Mammary epithelial cell (primary cell): ENCODE results near the gene ACAA2.

Experiments used
- EZH2 ChIP-seq: IDR thresholded peaks from 2 replicates; pipeline ENCODE4 v1.6.1; 2012; ENCODE audit warnings: low read length, inconsistent platforms, borderline replicate concordance
- TF ChIP-seq, protein P1 (sequence below), 2 donors: IDR thresholded peaks in 1 of 2; conservative IDR thresholded peaks in 1 of 2; 2 replicates each; pipeline ENCODE4 v1.5.1; 2011 to 2012; ENCODE audit warnings: inconsistent platforms in 2 of 2, low read length in 2 of 2, mild to moderate bottlenecking in 2 of 2, control low read depth in 1 of 2, low read depth in 1 of 2; ENCODE audit not compliant: insufficient read depth in 1 of 2; ENCODE audit errors: extremely low read depth in 1 of 2

DNA sequence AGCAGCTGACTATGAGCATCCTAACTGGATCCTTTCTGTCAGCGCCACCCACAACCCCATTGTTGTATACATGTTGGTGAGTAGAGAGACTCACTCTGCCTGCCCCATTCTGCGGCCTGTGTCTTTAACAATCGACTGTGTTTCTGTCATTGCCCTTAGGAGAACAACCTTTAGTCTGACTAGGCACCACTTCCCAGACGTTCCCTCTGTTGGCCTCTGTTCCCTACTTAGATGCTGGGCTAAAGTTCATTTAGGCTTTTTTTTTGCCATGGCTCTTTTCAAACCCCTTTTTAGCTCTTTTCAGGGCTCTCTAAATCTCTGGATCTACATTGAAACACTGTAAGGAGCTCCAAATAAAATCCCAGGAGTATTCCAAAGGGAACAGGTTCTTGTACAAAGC, 20.5 kb upstream of the ACAA2 start:
- TF ChIP-seq, protein P1, sequence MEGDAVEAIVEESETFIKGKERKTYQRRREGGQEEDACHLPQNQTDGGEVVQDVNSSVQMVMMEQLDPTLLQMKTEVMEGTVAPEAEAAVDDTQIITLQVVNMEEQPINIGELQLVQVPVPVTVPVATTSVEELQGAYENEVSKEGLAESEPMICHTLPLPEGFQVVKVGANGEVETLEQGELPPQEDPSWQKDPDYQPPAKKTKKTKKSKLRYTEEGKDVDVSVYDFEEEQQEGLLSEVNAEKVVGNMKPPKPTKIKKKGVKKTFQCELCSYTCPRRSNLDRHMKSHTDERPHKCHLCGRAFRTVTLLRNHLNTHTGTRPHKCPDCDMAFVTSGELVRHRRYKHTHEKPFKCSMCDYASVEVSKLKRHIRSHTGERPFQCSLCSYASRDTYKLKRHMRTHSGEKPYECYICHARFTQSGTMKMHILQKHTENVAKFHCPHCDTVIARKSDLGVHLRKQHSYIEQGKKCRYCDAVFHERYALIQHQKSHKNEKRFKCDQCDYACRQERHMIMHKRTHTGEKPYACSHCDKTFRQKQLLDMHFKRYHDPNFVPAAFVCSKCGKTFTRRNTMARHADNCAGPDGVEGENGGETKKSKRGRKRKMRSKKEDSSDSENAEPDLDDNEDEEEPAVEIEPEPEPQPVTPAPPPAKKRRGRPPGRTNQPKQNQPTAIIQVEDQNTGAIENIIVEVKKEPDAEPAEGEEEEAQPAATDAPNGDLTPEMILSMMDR (conservative IDR thresholded peaks at IDR 0.05 in 1 of 2, IDR thresholded peaks at IDR 0.05 in 1 of 2; ENCODE audit: extremely low read depth in 1 of 2, insufficient read depth in 1 of 2, low read depth in 1 of 2, low read length in 2 of 2): no peak
- TF ChIP-seq EZH2: no peak
